SJSA1 (cell line): ENCODE results near the gene ZNF486. TPM values are rescaled to one million over a fixed set of nuclear protein-coding genes. Genes with fewer than 3 reads are reported as not detected.
"Not testable (repeated sequence)": the region's sequence is repeated elsewhere in the genome, so short reads cannot be mapped to it uniquely, and the experiment has no call there.

Experiments used
- DNase-seq, 2 experiments: peaks; one replicate each; pipeline ENCODE4 v3.0.0-alpha.2; 2015 to 2020; ENCODE audit warnings: low spot score in 2 of 2, low read depth in 1 of 2
- H3K27ac ChIP-seq: fragments of 250-450 bp; sonication (Bioruptor Pico); 2 replicates; pipeline ENCODE4 v1.5.1; 2020; ENCODE audit warnings: mild to moderate bottlenecking, moderate library complexity
- H3K27me3 ChIP-seq: fragments of 250-450 bp; sonication (Bioruptor Pico); replicated peaks from 2 replicates; pipeline ENCODE4 v1.5.1; 2020; ENCODE audit warnings: mild to moderate bottlenecking, moderate library complexity
- H3K36me3 ChIP-seq: fragments of 250-450 bp; sonication (Bioruptor Pico); 2 replicates; pipeline ENCODE4 v1.5.1; 2020; ENCODE audit warnings: mild to moderate bottlenecking
- H3K4me1 ChIP-seq: fragments of 250-450 bp; sonication (Bioruptor Pico); replicated peaks from 2 replicates; pipeline ENCODE4 v1.6.1; 2021; ENCODE audit warnings: mild to moderate bottlenecking
- H3K4me3 ChIP-seq: fragments of 250-450 bp; sonication (Bioruptor Pico); 2 replicates; pipeline ENCODE4 v1.5.1; 2020; ENCODE audit warnings: mild to moderate bottlenecking
- H3K9me3 ChIP-seq: fragments of 250-450 bp; sonication (Bioruptor Pico); replicated peaks from 2 replicates; pipeline ENCODE4 v1.5.1; 2020; ENCODE audit warnings: mild to moderate bottlenecking
- total RNA-seq: library from RNA; depleted of rRNA; stranded (reverse); fragments of >200 nt; shearing (Covaris generic); gene quantifications from 2 replicates; pipeline ENCODE4 v1.2.3, GENCODE V29; 2014; rRNA removed

Gene ZNF486
- total RNA-seq, 1 experiment from 2014 or later = 1.2 TPM

DNA sequence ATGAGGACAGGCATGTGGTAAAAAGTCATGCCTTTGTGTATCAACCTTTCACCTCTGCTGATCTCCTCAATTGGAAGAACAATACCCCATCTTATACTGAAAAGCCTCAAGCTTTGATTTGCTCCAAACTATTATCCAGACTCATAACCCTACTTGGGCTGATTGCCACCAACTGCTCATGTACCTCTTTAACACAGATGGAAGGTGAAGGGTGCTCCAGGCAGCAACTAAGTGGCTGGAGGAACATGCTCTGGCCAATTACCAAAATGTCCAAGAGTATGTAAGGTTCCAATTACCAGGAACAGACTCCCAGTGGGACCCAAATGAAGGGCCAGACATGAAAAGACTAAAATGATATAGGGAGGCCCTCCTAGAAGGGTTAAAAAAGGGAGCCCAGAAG is 78.3 kb downstream of the ZNF486 start:
- H3K9me3 ChIP-seq = no peaks in the 10 kb centered on the region
- H3K36me3 ChIP-seq = no peaks in the 10 kb centered on the region
- no peaks in the 10 kb centered on the region for H3K4me1 ChIP-seq
- DNase-seq = no peak
- H3K27me3 ChIP-seq = no peaks in the 10 kb centered on the region
- H3K27ac ChIP-seq = no peak overlapping the region
- H3K4me3 ChIP-seq = no peak overlapping the region

DNA sequence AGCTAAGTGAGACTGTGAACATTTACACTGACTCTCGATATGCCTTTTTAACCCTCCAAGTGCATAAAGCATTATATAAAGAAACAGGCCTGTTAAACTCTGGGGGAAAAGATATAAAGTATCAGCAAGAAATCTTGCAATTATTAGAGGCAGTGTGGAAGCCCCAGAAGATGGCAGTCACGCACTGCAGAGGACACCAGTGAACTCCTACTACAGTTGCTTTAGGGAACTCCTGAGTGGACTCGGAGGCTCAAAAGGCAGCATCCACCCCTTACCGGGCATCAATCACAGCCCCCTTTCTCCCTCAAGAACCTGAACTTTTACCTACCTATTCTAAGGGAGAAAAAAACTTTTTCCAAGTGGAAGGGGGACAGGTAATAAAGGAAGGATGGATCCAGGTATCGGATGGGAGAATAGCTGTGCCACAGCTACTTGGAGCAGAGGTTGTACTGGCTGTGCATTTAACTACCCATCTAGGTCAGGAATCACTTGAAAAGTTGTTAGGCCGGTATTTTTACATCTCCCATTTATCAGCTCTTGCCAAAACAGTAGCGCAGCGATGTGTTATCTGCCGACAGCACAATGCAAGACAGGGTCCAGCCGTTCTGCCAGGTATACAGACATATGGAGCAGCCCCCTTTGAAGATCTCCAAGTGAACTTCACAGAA is 80.1 kb downstream of the ZNF486 start:
- Histone ChIP-seq H3K9me3 (no peaks in the 10 kb centered on the region), H3K4me3 (no peak overlapping the region), H3K27me3 (no peaks in the 10 kb centered on the region), H3K36me3 (no peaks in the 10 kb centered on the region), H3K27ac (no peak overlapping the region), H3K4me1 (no peaks in the 10 kb centered on the region)
- DNase-seq = no peak

DNA sequence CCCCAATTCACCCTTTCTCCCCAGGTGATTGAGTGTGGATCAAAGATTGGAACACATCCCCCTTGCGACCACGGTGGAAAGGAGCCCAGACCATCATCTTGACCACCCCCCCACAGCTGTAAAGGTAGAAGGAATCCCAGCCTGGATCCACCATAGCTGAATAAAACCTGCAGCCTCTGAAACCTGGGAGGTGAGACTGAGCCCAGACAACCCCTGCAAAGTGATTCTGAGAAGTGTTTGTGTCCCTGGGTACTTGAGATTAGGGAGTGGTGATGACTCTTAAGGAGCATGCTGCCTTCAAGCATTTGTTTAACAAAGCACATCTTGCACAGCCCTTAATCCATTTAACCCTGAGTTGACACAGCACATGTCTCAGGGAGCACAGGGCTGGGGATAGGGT is 81.2 kb downstream of the ZNF486 start:
- not testable (repeated sequence) for H3K9me3 ChIP-seq, H3K4me1 ChIP-seq, H3K4me3 ChIP-seq, H3K27me3 ChIP-seq, H3K36me3 ChIP-seq, DNase-seq, H3K27ac ChIP-seq

Other genes with a start within 250 kb of the ZNF486 start
- 2.9 and 13.9 TPM in 2 replicates for gene ZNF682, start 127.7 kb upstream of the ZNF486 start, total RNA-seq
- gene ZNF90, start 89.2 kb upstream of the ZNF486 start, total RNA-seq = 0.34 TPM in 1 of 2 replicates, not detected in the other